Osteoblast (primary cell): Measurements from ENCODE around the gene TNFAIP8. TPM values are rescaled to one million over a fixed set of nuclear protein-coding genes. Genes with fewer than 3 reads are reported as not detected.

Experiments
- DNase-seq: peaks from one replicate; pipeline ENCODE4 v3.0.0; 2011; ENCODE audit warnings: low spot score, mixed read lengths; ENCODE audit not compliant: insufficient read length; ENCODE audit errors: missing footprints
- H2AFZ ChIP-seq: 2 replicates; pipeline ENCODE4 v1.6.0; 2011; ENCODE audit warnings: mild to moderate bottlenecking, low read length
- H3K27ac ChIP-seq: 2 replicates; pipeline ENCODE4 v1.5.1; 2011; ENCODE audit warnings: mild to moderate bottlenecking, low read depth, low read length, moderate library complexity
- H3K27me3 ChIP-seq: 2 replicates; pipeline ENCODE4 v1.6.0; 2012; ENCODE audit warnings: mild to moderate bottlenecking, control low read depth, inconsistent platforms, low read length, moderate library complexity; ENCODE audit not compliant: insufficient read depth
- H3K36me3 ChIP-seq: 2 replicates; pipeline ENCODE4 v1.5.1; 2011; ENCODE audit warnings: mild to moderate bottlenecking, low read length, control low read depth, moderate library complexity; ENCODE audit not compliant: insufficient read depth
- H3K4me1 ChIP-seq: 2 replicates; pipeline ENCODE4 v1.5.1; 2011; ENCODE audit warnings: mild to moderate bottlenecking, low read length, control low read depth, moderate library complexity; ENCODE audit not compliant: insufficient read depth
- H3K4me2 ChIP-seq: 2 replicates; pipeline ENCODE4 v1.6.0; 2011; ENCODE audit warnings: mild to moderate bottlenecking, low read length; ENCODE audit not compliant: insufficient read depth
- H3K4me3 ChIP-seq: fragments of 200-600 bp; sonication (generic); 3 replicates; pipeline ENCODE4 v1.5.1; 2012; ENCODE audit warnings: mild to moderate bottlenecking, low read length, inconsistent platforms; ENCODE audit not compliant: insufficient read depth
- H3K79me2 ChIP-seq: 2 replicates; pipeline ENCODE4 v1.6.0; 2012; ENCODE audit warnings: mild to moderate bottlenecking, low read length, control low read depth, inconsistent platforms; ENCODE audit not compliant: insufficient read depth
- H3K9me3 ChIP-seq: 2 replicates; pipeline ENCODE4 v1.5.1; 2011; ENCODE audit warnings: low read depth, low read length, control low read depth
- H4K20me1 ChIP-seq: 2 replicates; pipeline ENCODE4 v1.6.0; 2012; ENCODE audit warnings: mild to moderate bottlenecking, low read length, control low read depth; ENCODE audit not compliant: insufficient read depth
- total RNA-seq: library from RNA; depleted of rRNA; stranded (reverse); fragments of >200 nt; gene quantifications from 2 replicates; pipeline ENCODE4 v1.2.3, GENCODE V29; 2012
- TF ChIP-seq, protein P1 (sequence below): IDR thresholded peaks from 2 replicates; pipeline ENCODE4 v1.5.1; 2011; ENCODE audit warnings: mild to moderate bottlenecking, low read depth, low read length, moderate library complexity; ENCODE audit errors: extremely low read depth

Gene TNFAIP8
- total RNA-seq, 1 donor = 23.2 TPM

DNA sequence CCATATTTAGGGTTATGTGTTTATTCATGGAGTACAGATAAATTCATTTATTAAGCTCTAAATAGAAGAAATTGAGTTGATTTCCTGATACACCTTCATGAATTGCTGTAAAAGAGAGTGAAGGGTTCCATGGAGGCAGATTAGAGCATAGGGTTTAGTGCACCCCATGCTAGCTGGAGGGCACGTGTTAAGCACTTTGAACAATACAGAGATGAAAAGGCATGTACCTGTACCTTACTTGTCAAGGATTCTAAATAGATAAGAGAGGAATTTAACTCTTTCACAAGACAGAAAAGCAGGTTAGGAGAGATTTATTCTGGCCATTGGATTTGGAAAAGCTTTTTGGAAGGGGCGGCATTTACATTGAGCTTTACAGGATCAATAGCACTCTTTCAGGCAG is 23.3 kb downstream of the TNFAIP8 start:
- Histone ChIP-seq H3K4me1 (peaks cover 16% of the 10 kb centered on the region), H3K4me2 (no peak overlapping the region), H3K27ac (no peak overlapping the region), H4K20me1 (no peaks in the 10 kb centered on the region), H3K27me3 (no peaks in the 10 kb centered on the region), H3K36me3 (no peaks in the 10 kb centered on the region), H3K9me3 (no peaks in the 10 kb centered on the region), H3K79me2 (peaks cover 13% of the 10 kb centered on the region), H3K4me3 (no peak overlapping the region), H2AFZ (no peak overlapping the region)
- TF ChIP-seq, protein P1, sequence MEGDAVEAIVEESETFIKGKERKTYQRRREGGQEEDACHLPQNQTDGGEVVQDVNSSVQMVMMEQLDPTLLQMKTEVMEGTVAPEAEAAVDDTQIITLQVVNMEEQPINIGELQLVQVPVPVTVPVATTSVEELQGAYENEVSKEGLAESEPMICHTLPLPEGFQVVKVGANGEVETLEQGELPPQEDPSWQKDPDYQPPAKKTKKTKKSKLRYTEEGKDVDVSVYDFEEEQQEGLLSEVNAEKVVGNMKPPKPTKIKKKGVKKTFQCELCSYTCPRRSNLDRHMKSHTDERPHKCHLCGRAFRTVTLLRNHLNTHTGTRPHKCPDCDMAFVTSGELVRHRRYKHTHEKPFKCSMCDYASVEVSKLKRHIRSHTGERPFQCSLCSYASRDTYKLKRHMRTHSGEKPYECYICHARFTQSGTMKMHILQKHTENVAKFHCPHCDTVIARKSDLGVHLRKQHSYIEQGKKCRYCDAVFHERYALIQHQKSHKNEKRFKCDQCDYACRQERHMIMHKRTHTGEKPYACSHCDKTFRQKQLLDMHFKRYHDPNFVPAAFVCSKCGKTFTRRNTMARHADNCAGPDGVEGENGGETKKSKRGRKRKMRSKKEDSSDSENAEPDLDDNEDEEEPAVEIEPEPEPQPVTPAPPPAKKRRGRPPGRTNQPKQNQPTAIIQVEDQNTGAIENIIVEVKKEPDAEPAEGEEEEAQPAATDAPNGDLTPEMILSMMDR = no peak
- no peak for DNase-seq

DNA sequence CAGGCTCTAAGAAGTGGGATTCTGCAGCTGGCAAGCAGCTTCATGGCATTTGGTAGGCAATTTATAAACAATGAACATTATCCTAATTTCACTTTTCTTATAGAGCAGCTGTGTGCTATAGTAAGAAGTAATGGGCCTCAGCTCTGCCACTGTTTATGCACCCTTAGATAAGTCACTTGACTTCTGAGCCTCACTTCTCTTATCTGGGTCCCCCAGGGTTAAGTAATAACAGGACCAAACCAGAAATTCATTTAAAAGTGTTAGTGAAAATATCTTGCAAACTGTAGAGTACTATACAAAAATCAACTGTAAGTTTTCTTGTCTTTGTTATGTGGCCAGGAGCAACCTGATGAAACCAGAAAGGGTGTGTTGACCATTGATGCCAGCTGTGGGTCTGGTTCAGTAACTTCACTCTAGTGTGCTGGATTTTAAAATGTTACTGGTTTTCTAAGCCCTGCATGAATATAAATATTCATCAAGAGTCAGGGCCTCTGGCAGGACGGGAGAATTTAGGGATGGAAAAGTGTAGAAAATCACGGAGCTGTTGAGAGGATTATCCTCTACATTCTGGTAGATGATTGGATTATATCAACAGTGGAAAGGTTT is 24.2 kb downstream of the TNFAIP8 start:
- DNase-seq = no peak
- H3K27ac ChIP-seq = no peak overlapping the region
- H3K27me3 ChIP-seq = no peaks in the 10 kb centered on the region
- H3K4me3 ChIP-seq = no peak overlapping the region
- H3K4me2 ChIP-seq = no peak overlapping the region
- H3K4me1 ChIP-seq = peaks cover 16% of the 10 kb centered on the region
- no peaks in the 10 kb centered on the region for H3K9me3 ChIP-seq
- no peak overlapping the region for H2AFZ ChIP-seq
- H3K36me3 ChIP-seq = no peaks in the 10 kb centered on the region
- peaks cover 14% of the 10 kb centered on the region for H3K79me2 ChIP-seq
- H4K20me1 ChIP-seq = no peaks in the 10 kb centered on the region
- TF ChIP-seq, protein P1 = no peak

DNA sequence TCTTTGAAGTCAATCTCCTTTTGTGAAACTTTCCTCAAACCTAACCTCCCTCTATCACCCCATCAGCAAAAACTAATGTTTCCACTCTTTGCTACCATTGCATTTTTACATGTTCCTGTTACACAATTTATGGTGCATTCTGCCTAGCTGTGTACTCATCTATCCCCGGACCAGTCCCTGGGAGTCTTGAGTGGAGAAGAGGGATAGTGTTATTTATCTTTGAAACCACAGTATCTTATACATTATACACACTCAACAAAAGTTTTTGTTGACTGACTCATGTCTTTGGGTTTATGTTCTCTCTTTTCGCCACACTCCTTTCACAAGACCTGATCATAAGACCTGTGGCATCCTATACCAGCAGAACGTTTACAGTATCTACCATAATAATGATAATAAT is 26.4 kb downstream of the TNFAIP8 start:
- TF ChIP-seq, protein P1 = no peak

DNA sequence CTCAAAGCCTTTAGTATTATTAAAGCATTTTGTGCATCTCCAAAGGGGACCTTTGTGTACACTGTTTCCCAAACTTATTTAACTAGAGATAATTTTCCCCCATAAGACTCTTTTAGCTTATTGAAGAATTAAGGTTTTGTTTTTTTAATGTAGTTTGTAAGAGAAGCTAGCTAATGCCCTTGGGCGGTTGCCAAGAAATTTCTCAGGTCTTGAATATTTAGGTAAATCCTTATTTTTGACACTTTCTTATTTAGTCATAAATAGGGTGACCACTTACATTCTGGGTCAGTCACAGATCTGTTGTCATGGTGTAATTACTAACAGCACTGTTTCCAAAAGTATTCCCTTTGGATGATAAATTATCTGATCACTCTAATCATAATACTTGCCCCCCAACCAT is 27.2 kb downstream of the TNFAIP8 start:
- Histone ChIP-seq H3K27ac (no peak overlapping the region), H3K4me2 (no peak overlapping the region), H3K79me2 (peaks cover 21% of the 10 kb centered on the region)

More for the DNA sequence above, 26.4 kb downstream of the TNFAIP8 start:
- Histone ChIP-seq H3K79me2 (peaks cover 19% of the 10 kb centered on the region), H3K9me3 (no peaks in the 10 kb centered on the region), H3K36me3 (no peaks in the 10 kb centered on the region), H3K27me3 (no peaks in the 10 kb centered on the region), H3K4me3 (no peak overlapping the region), H3K4me2 (no peak overlapping the region), H2AFZ (no peak overlapping the region), H3K4me1 (peaks cover 16% of the 10 kb centered on the region), H3K27ac (no peak overlapping the region), H4K20me1 (no peaks in the 10 kb centered on the region)
- no peak for DNase-seq

More for the DNA sequence above, 27.2 kb downstream of the TNFAIP8 start:
- Histone ChIP-seq H2AFZ (no peak overlapping the region), H3K27me3 (no peaks in the 10 kb centered on the region), H3K36me3 (no peaks in the 10 kb centered on the region), H4K20me1 (no peaks in the 10 kb centered on the region), H3K4me1 (peaks cover 11% of the 10 kb centered on the region), H3K9me3 (no peaks in the 10 kb centered on the region), H3K4me3 (no peak overlapping the region)
- no peak for DNase-seq
- TF ChIP-seq, protein P1 = no peak
